ENCODE measurements around the gene GP2.

- TF ChIP-seq CTCF (IDR thresholded peaks at IDR 0.05) = no peak
- TF ChIP-seq POLR2A (IDR thresholded peaks at IDR 0.05) = no peak
- TF ChIP-seq POLR2AphosphoS5 (IDR thresholded peaks at IDR 0.05) = no peak
These were observed 17.3 kb upstream of the GP2 start for GRCh38 chr16:20344611-20345010.
